GM12878 (cell line): ENCODE measurements around the gene BAZ2A. TPM values are rescaled to one million over a fixed set of nuclear protein-coding genes. Genes with fewer than 3 reads are reported as not detected.

Source experiments
- ATAC-seq: fragments of 200-7000 bp; cut with Tn5 transposase; 3 replicates; pipeline ENCODE4 v1.9.1; 2020; ENCODE audit warnings: mild to moderate bottlenecking, moderate library complexity
- BruUV-seq: library from RNA; stranded (reverse); fragments of 400-500 nt; replicated peaks from 2 replicates; lab custom pipeline; 2021; lab: Mats Ljungman, UMichigan
- CTCF ChIA-PET: fragments of 300-600 bp; sonication (Branson Sonifier 250); formaldehyde crosslinking; extraction: SDS; loops from one replicate; lab custom pipeline; 2021; ENCODE audit warnings: inconsistent platforms; lab: Yijun Ruan, JAX
- POLR2A ChIA-PET: fragments of 350-600 bp; formaldehyde crosslinking; extraction: SDS; loops from one replicate; lab custom pipeline; 2021; ENCODE audit warnings: inconsistent platforms; lab: Charles Lee
- RAD21 ChIA-PET: fragments of 300-600 bp; sonication (Branson Sonifier 250); formaldehyde crosslinking; loops from one replicate; lab custom pipeline; 2023; ENCODE audit warnings: antibody characterized with exemption; ENCODE audit not compliant: unreplicated experiment; lab: Charles Lee
- SMC1A ChIA-PET: fragments of 300-600 bp; sonication (Branson Sonifier 250); formaldehyde crosslinking; loops from one replicate; lab custom pipeline; 2023; ENCODE audit not compliant: unreplicated experiment, uncharacterized antibody; lab: Charles Lee
- DNase-seq: peaks from one replicate; pipeline ENCODE4 v3.0.0-alpha.2; 2011; ENCODE audit warnings: low read depth, low spot score
- FAIRE-seq: peaks from 3 replicates; lab custom pipeline; 2011; peaks lifted over from hg19 to GRCh38; lab: Jason Lieb, UNC
- H2AFZ ChIP-seq: 2 replicates; pipeline ENCODE4 v1.6.0; 2011; ENCODE audit warnings: low read depth, low read length, control low read depth; ENCODE audit not compliant: control insufficient read depth
- H3K27ac ChIP-seq: 2 replicates; pipeline ENCODE4 v1.5.1; 2011; ENCODE audit warnings: control low read depth; ENCODE audit not compliant: control insufficient read depth, insufficient read depth
- H3K27me3 ChIP-seq, 2 experiments: replicated peaks in 1 of 2; 2 replicates each; pipeline versions ENCODE4 v1.6.0 to v1.6.1; 2011; ENCODE audit warnings: low read length in 1 of 2; ENCODE audit not compliant: control insufficient read depth in 2 of 2, insufficient read depth in 2 of 2
- H3K36me3 ChIP-seq, 2 experiments: 2 replicates each; pipeline ENCODE4 v1.5.1; 2011; ENCODE audit warnings: low read length in 1 of 2; ENCODE audit not compliant: control insufficient read depth in 2 of 2, insufficient read depth in 2 of 2
- H3K4me1 ChIP-seq: 2 replicates; pipeline ENCODE4 v1.6.1; 2011; ENCODE audit warnings: mild to moderate bottlenecking, low read length, moderate library complexity, mixed read lengths; ENCODE audit not compliant: control insufficient read depth, insufficient read depth
- H3K4me2 ChIP-seq: 2 replicates; pipeline ENCODE4 v1.6.0; 2011; ENCODE audit warnings: control low read depth; ENCODE audit not compliant: control insufficient read depth, insufficient read depth
- H3K4me3 ChIP-seq: fragments of 200-600 bp; sonication (generic); 2 replicates; pipeline ENCODE4 v1.5.1; 2016
- H3K79me2 ChIP-seq: 2 replicates; pipeline ENCODE4 v1.6.0; 2011; ENCODE audit warnings: low read length; ENCODE audit not compliant: control insufficient read depth, insufficient read depth
- H3K9ac ChIP-seq: 2 replicates; pipeline ENCODE4 v1.8.0; 2011; ENCODE audit warnings: low read length, control low read depth, mixed read lengths; ENCODE audit not compliant: control insufficient read depth, insufficient read depth
- H3K9me3 ChIP-seq: replicated peaks from 3 replicates; pipeline ENCODE4 v1.5.1; 2011; ENCODE audit warnings: mild to moderate bottlenecking, low read length; ENCODE audit not compliant: control insufficient read depth, insufficient read depth
- H4K20me1 ChIP-seq: 2 replicates; pipeline ENCODE4 v1.6.0; 2011; ENCODE audit not compliant: control insufficient read depth, insufficient read depth
- CBX3 ChIP-seq: fragments of 200-600 bp; sonication (generic); IDR thresholded peaks from 2 replicates; pipeline ENCODE4 v1.6.1; 2016; ENCODE audit warnings: low read depth, borderline replicate concordance
- CEBPZ ChIP-seq: fragments of 150-350 bp; IDR thresholded peaks from 2 replicates; pipeline ENCODE4 v1.6.1; 2016; ENCODE audit warnings: low read depth, low read length
- CTCF ChIP-seq, 3 experiments: IDR thresholded peaks in 2 of 3; conservative IDR thresholded peaks in 1 of 3; 2 replicates each; pipeline ENCODE4 v1.5.1; 2011; ENCODE audit warnings: low read depth in 3 of 3, low read length in 3 of 3, mild to moderate bottlenecking in 3 of 3, control low read depth in 2 of 3, moderate library complexity in 2 of 3, inconsistent platforms in 1 of 3, mixed read lengths in 1 of 3; ENCODE audit not compliant: control insufficient read depth in 2 of 3, insufficient read depth in 1 of 3; ENCODE audit errors: extremely low read depth in 1 of 3
- IKZF1 ChIP-seq: fragments of 450-650 bp; conservative IDR thresholded peaks from 2 replicates; pipeline ENCODE4 v1.6.1; 2017; ENCODE audit warnings: antibody characterized with exemption, mild to moderate bottlenecking
- IRF5 ChIP-seq: fragments of 450-650 bp; IDR thresholded peaks from 2 replicates; pipeline ENCODE4 v1.6.1; 2017; ENCODE audit warnings: borderline replicate concordance
- NR2C1 ChIP-seq: fragments of 450-650 bp; IDR thresholded peaks from 2 replicates; pipeline ENCODE4 v1.6.1; 2017; ENCODE audit warnings: antibody characterized with exemption, mild to moderate bottlenecking, moderate library complexity
- SMC3 ChIP-seq: IDR thresholded peaks from 2 replicates; pipeline ENCODE4 v1.6.1; 2011; ENCODE audit warnings: low read length, improper control_type of control experiment, borderline replicate concordance
- TAF1 ChIP-seq: IDR thresholded peaks from 2 replicates; pipeline ENCODE4 v1.6.1; 2011; ENCODE audit warnings: mild to moderate bottlenecking, low read depth, low read length, borderline replicate concordance
- ZBTB33 ChIP-seq: fragments of 450-650 bp; IDR thresholded peaks from 2 replicates; pipeline ENCODE4 v1.6.1; 2017; ENCODE audit warnings: mild to moderate bottlenecking
- ZBTB4 ChIP-seq: fragments of 450-650 bp; formaldehyde crosslinking; IDR thresholded peaks from 2 replicates; pipeline ENCODE4 v1.4.0; 2022; ENCODE audit warnings: mild to moderate bottlenecking, moderate library complexity
- WGBS: methylation state at CpG from one replicate; pipeline ENCODE4 v1.1.6; 2016; ENCODE audit warnings: low lambda C conversion rate; ENCODE audit not compliant: insufficient replicate concordance, insufficient coverage; ENCODE audit errors: missing lambda C conversion rate; 5-methylcytosine and 5-hydroxymethylcytosine counted together
- in situ Hi-C: fragments of 300-500 bp; cut with MboI; formaldehyde crosslinking; loops from 9 replicates; pipeline ENCODE4 v1.14.3; 2018; ENCODE audit warnings: mixed read lengths
- intact Hi-C: fragments of 100-400 bp; cut with micrococcal nuclease; formaldehyde crosslinking; loops from one replicate; pipeline ENCODE4 v1.14.2; 2022; ENCODE audit not compliant: unreplicated experiment
- polyA plus RNA-seq, 11 experiments: library from polyadenylated mRNA; depleted of rRNA in 4 of 11; unstranded in 6 of 11; stranded (reverse) in 5 of 11; fragments of >200 nt; fragmentation: Nextera tagmentation in 4 of 11; fragmentation: Illumina TruSeq in 1 of 11; extraction: Ambion mirVana in 4 of 11; extraction: Trizol in 1 of 11; gene quantifications; 1 replicate in 1 of 11; 2 replicates in 10 of 11; pipeline versions ENCODE4 v1.2.1 to v1.2.3, GENCODE V29; 2011 to 2016; ENCODE audit warnings: inconsistent platforms in 2 of 11, missing spikeins in 2 of 11, low read depth in 1 of 11
- total RNA-seq, 4 experiments: library from RNA; depleted of rRNA in 3 of 4; stranded (reverse); fragments of >200 nt in 3 of 4; fragmentation: Illumina TruSeq in 1 of 4; extraction: Trizol in 1 of 4; gene quantifications; 2 replicates each; pipeline versions ENCODE4 v1.2.1 to v1.2.3, GENCODE V29; 2013 to 2021

BAZ2A gene
- total and polyA plus RNA-seq, 10 of the 15 experiments (the other 5 are each of a cell fraction or from before 2014, with no cell fraction given) = 4.8 to 90.2 (median 29.9) TPM

- no peaks in the 10 kb centered on the region for H4K20me1 ChIP-seq
- DNase-seq (no peak), ATAC-seq (no peak), FAIRE-seq (no peak)
- intact Hi-C loops (loop anchor here (10.0 kb wide), 1 partner anchor 396 kb away; no protein-coding TSS in a partner anchor), in situ Hi-C loops (loop anchor here (5.0 kb wide), 1 partner anchor 69 kb away; the partner anchor contains the start of gene RBMS2)
- WGBS = 73% methylated on average over 5 of the region's 5 CpGs
- ChIA-PET POLR2A (interaction anchor here (0.5 to 1.6 kb wide), 5 partner anchors 42 to 559 kb away, joined by 3 to 5 read pairs (median 3); no protein-coding TSS in a partner anchor), SMC1A (interaction anchor here (0.8 to 4.7 kb wide), 8 partner anchors 10 to 79 kb away, joined by 3 to 30 read pairs (median 3); partner anchors contain the start of gene RBMS2), CTCF (interaction anchor here (0.7 to 6.5 kb wide), 16 partner anchors 11 to 224 kb away, joined by 3 to 50 read pairs (median 4); partner anchors contain the start of genes NACA and RBMS2), RAD21 (interaction anchor here (0.9 to 2.8 kb wide), 3 partner anchors 45 to 104 kb away, joined by 4 to 14 read pairs (median 6); no protein-coding TSS in a partner anchor)
- H2AFZ ChIP-seq = no peak overlapping the region
- no peak overlapping the region for H3K4me2 ChIP-seq
- H3K4me1 ChIP-seq = no peaks in the 10 kb centered on the region
- H3K9me3 ChIP-seq = no peaks in the 10 kb centered on the region
- no peaks in the 10 kb centered on the region for H3K27me3 ChIP-seq
- no peak overlapping the region for H3K9ac ChIP-seq
- H3K27ac ChIP-seq = no peak overlapping the region
- no peak overlapping the region for H3K4me3 ChIP-seq
- no peaks in the 10 kb centered on the region; a peak in 1 of 4 replicates for H3K36me3 ChIP-seq
- no peaks in the 10 kb centered on the region for H3K79me2 ChIP-seq
- no TSS peak for BruUV-seq
- TF ChIP-seq IKZF1 (no peak), IRF5 (no peak), CBX3 (no peak), SMC3 (no peak), ZBTB4 (CRISPR knock-in tag) (no peak), TAF1 (no peak), CEBPZ (no peak), CTCF (IDR thresholded peaks at IDR 0.05 in 2 of 3, conservative IDR thresholded peaks at IDR 0.05 in 1 of 3; ENCODE audit: control insufficient read depth in 2 of 3, extremely low read depth in 1 of 3, insufficient read depth in 1 of 3, low read depth in 3 of 3, low read length in 3 of 3) (no peak), NR2C1 (no peak), ZBTB33 (no peak)
These were observed 39.0 kb downstream of the BAZ2A start for GRCh38 chr12:56591126-56591525.
